ENCODE results near the gene CDK6.

DNA sequence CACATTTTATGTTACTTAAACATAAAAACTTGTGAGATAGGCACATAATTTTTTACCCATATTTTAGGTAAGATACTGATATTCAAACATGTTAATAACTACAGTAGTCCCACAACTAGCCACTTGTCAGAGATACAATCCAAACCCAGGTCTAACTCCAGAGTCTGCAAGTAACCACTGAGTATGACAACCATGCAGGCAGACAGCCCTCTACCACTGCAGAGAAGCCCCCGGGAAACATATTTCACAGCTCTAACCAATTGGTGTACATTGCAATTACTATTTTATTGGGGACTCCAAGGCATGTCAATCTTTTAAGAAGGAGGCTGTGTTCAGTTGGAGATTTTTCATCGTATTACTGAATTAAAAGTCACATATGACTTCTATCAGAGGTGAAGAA is 139.0 kb downstream of the CDK6 start:
- TF ChIP-seq, protein P1, sequence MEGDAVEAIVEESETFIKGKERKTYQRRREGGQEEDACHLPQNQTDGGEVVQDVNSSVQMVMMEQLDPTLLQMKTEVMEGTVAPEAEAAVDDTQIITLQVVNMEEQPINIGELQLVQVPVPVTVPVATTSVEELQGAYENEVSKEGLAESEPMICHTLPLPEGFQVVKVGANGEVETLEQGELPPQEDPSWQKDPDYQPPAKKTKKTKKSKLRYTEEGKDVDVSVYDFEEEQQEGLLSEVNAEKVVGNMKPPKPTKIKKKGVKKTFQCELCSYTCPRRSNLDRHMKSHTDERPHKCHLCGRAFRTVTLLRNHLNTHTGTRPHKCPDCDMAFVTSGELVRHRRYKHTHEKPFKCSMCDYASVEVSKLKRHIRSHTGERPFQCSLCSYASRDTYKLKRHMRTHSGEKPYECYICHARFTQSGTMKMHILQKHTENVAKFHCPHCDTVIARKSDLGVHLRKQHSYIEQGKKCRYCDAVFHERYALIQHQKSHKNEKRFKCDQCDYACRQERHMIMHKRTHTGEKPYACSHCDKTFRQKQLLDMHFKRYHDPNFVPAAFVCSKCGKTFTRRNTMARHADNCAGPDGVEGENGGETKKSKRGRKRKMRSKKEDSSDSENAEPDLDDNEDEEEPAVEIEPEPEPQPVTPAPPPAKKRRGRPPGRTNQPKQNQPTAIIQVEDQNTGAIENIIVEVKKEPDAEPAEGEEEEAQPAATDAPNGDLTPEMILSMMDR (IDR thresholded peaks at IDR 0.05; ENCODE audit: low read depth, low read length) = no peak
- TF ChIP-seq POLR2A (IDR thresholded peaks at IDR 0.05; ENCODE audit: extremely low read depth, insufficient read length) = no peak
- TF ChIP-seq, protein P2, sequence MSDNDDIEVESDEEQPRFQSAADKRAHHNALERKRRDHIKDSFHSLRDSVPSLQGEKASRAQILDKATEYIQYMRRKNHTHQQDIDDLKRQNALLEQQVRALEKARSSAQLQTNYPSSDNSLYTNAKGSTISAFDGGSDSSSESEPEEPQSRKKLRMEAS (IDR thresholded peaks at IDR 0.05; ENCODE audit: low read depth, low read length) = no peak

Measured in NB4 (cell line).